Measurements from ENCODE around the gene CHRD. TPM values are rescaled to one million over a fixed set of nuclear protein-coding genes. Genes with fewer than 3 reads are reported as not detected.
A peak's percentile ranks its signal among the peaks of the same experiment; 100 is the strongest.

The CHRD gene
- total and polyA plus RNA-seq, 9 of the 15 experiments (the other 6 are each of a cell fraction or from before 2014, with no cell fraction given) = 0.11 to 1.3 (median 0.59) TPM; not detected in 3

DNA sequence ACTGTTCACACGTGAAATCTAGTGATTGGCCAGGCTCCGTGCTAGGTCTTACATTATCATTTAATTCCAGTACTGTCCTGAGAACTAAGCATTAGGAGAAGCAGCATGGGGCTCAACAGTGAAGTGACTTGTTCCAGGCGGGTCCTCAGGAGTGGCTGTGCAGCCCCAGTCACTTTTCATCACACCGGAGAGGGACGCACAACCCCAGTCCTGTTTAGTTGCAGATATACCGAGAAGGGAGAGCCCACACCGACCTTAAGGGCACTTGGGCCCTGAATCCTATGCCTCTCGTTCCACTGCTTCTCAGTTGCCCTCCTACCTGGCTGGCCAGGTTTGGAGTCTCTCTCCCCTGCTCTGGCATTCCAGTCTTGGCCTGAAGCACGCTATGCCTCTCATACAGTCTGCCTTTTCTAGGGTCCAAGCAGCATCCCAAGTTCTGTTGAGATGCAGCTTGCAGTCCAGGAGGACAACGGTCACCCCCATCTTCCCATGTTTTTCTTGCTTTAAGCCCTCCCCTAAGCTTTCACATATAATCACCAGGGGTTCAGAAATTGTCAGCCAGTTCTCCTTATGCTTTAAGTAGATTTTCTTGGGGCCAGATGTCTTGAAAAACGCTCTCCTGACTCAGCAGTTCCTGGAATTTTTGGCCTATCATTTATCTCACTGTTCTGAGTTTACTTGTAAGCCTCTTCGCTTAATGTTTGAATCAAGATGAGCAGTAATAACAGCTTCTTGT, 32.4 kb upstream of the CHRD start (continued):
- TF ChIP-seq NCOR1 (IDR thresholded peaks at IDR 0.05) (peak; percentile 51; the same call in 1 of the 2 replicates), ZNF707 (CRISPR knock-in tag; conservative IDR thresholded peaks at IDR 0.05) (no peak), NR3C1 (CRISPR knock-in tag; IDR thresholded peaks at IDR 0.05) (no peak), IRF2 (CRISPR knock-in tag; IDR thresholded peaks at IDR 0.05) (no peak), MTA2 (IDR thresholded peaks at IDR 0.05; ENCODE audit: low read depth) (peak; percentile 7; the same call in 1 of the 2 replicates), ZFP1 (CRISPR knock-in tag; IDR thresholded peaks at IDR 0.05) (no peak), KHSRP (IDR thresholded peaks at IDR 0.05) (no peak), MAFG (tag; conservative IDR thresholded peaks at IDR 0.05) (peak; percentile 98), EGR1 (conservative IDR thresholded peaks at IDR 0.05) (no peak), USF1 (CRISPR knock-in tag; IDR thresholded peaks at IDR 0.05) (no peak), BCOR (IDR thresholded peaks at IDR 0.05) (no peak), FOS (IDR thresholded peaks at IDR 0.05; ENCODE audit: extremely low read depth, insufficient read length) (no peak), MAFF (IDR thresholded peaks at IDR 0.05; ENCODE audit: low read length) (peak; percentile 99), ZNF57 (CRISPR knock-in tag; IDR thresholded peaks at IDR 0.05) (no peak), ZNF354B (CRISPR knock-in tag; IDR thresholded peaks at IDR 0.05) (no peak), MBD2 (IDR thresholded peaks at IDR 0.05; ENCODE audit: borderline replicate concordance, low read depth) (peak; percentile 16; the same call in 1 of the 2 replicates), NFRKB (IDR thresholded peaks at IDR 0.05; ENCODE audit: low read depth) (peak; percentile 20; the same call in 1 of the 2 replicates), RAD51 (IDR thresholded peaks at IDR 0.05; ENCODE audit: borderline replicate concordance, low read depth) (no peak), JUND (IDR thresholded peaks at IDR 0.05; ENCODE audit: borderline replicate concordance, low read depth, low read length) (peak; percentile 54; the same call in 1 of the 2 replicates), JUND (tag; IDR thresholded peaks at IDR 0.05; ENCODE audit: borderline replicate concordance, low read depth, low read length) (no peak; the same call in 2 of the 3 replicates), DNMT1 (IDR thresholded peaks at IDR 0.05) (no peak), HNRNPLL (IDR thresholded peaks at IDR 0.05; ENCODE audit: low read depth, low read length, poor library complexity, severe bottlenecking) (no peak), SMAD1 (IDR thresholded peaks at IDR 0.05; ENCODE audit: low read depth, low read length, partially characterized antibody) (no peak), ARID1B (IDR thresholded peaks at IDR 0.05) (peak; percentile 83), RBM34 (IDR thresholded peaks at IDR 0.05; ENCODE audit: borderline replicate concordance, insufficient read depth, low read length) (no peak), MYNN (IDR thresholded peaks at IDR 0.05) (no peak), MYNN (CRISPR knock-in tag; IDR thresholded peaks at IDR 0.05) (no peak), ZNF586 (CRISPR knock-in tag; conservative IDR thresholded peaks at IDR 0.05) (no peak), NFE2 (IDR thresholded peaks at IDR 0.05; ENCODE audit: low read depth) (peak; percentile 94), RBM15 (IDR thresholded peaks at IDR 0.05; ENCODE audit: insufficient read depth, low read length) (no peak), ZNF431 (CRISPR knock-in tag; IDR thresholded peaks at IDR 0.05) (no peak)
- TF ChIP-seq, protein P1, sequence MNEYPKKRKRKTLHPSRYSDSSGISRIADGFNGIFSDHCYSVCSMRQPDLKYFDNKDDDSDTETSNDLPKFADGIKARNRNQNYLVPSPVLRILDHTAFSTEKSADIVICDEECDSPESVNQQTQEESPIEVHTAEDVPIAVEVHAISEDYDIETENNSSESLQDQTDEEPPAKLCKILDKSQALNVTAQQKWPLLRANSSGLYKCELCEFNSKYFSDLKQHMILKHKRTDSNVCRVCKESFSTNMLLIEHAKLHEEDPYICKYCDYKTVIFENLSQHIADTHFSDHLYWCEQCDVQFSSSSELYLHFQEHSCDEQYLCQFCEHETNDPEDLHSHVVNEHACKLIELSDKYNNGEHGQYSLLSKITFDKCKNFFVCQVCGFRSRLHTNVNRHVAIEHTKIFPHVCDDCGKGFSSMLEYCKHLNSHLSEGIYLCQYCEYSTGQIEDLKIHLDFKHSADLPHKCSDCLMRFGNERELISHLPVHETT (CRISPR knock-in tag; conservative IDR thresholded peaks at IDR 0.05 in 1 of 2, IDR thresholded peaks at IDR 0.05 in 1 of 2) = 0 out of 4 replicates have a peak, but pooled peaks of 1 of the 2 experiments have one; percentile 38

All from K562 (cell line).